Measurements from ENCODE around the gene VTA1.

DNA sequence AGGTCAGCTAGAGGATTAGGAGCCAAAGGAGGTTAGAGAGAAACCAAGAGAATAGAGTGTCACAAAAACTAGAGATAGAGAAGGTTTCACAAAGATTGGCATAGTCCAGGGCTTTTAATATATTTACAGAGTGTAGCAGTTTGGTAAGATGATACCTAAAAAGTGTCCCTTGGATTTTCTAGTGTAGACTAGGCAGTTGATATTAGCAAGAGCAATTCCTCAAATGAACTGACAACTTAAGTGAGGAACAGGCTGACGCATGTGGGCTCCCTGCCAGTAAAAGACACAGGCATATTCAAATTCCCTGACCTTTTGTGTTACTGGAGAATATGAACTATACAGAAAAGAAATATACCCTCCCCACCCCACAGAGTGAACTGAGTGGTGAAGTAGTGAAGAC, 40.1 kb downstream of the VTA1 start:
- TF ChIP-seq, protein P1, sequence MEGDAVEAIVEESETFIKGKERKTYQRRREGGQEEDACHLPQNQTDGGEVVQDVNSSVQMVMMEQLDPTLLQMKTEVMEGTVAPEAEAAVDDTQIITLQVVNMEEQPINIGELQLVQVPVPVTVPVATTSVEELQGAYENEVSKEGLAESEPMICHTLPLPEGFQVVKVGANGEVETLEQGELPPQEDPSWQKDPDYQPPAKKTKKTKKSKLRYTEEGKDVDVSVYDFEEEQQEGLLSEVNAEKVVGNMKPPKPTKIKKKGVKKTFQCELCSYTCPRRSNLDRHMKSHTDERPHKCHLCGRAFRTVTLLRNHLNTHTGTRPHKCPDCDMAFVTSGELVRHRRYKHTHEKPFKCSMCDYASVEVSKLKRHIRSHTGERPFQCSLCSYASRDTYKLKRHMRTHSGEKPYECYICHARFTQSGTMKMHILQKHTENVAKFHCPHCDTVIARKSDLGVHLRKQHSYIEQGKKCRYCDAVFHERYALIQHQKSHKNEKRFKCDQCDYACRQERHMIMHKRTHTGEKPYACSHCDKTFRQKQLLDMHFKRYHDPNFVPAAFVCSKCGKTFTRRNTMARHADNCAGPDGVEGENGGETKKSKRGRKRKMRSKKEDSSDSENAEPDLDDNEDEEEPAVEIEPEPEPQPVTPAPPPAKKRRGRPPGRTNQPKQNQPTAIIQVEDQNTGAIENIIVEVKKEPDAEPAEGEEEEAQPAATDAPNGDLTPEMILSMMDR (conservative IDR thresholded peaks at IDR 0.05; ENCODE audit: low read length) = no peak
- TF ChIP-seq EZH2phosphoT487 (IDR thresholded peaks at IDR 0.05; ENCODE audit: borderline replicate concordance, low read depth, low read length) = no peak
